ENCODE measurements around the gene PCA3.

Gene PCA3

DNA sequence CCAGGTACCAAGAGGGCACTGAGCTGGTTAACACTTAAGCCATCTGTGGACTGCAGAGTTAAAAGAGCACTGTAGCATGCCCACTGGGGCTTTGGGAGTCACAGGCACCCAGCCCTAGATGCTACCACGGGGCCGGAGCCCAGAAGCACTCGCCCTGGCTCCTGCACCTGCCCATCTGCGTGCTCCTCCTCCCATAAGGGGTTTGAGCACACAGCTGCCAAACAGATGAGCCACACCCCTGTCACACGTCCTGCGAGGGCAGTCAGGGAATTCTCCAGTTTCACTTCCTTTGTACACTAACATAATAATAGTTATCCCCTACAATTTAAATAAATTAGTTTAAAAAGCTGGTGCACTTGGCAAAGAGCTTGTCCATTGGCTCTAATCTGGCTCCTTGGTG lies 4.5 kb upstream of the PCA3 start:
- Histone ChIP-seq H2BK15ac (ENCODE audit: low read depth, poor library complexity, severe bottlenecking) (no peak overlapping the region), H3K27ac (ENCODE audit: low read length, poor library complexity, severe bottlenecking) (no peak overlapping the region), H3K14ac (ENCODE audit: low read length in 2 of 2) (no peak overlapping the region), H2BK5ac (ENCODE audit: low read depth, low read length, poor library complexity, severe bottlenecking) (no peak overlapping the region), H3K4me2 (ENCODE audit: low read length, poor library complexity, severe bottlenecking) (no peak overlapping the region), H3K79me1 (replicated peaks; ENCODE audit: low read length, poor library complexity, severe bottlenecking) (no peaks in the 10 kb centered on the region), H2AK5ac (ENCODE audit: low read length, severe bottlenecking) (no peak overlapping the region), H2BK12ac (ENCODE audit: low read length in 2 of 2) (no peak overlapping the region), H3K9ac (ENCODE audit: low read length) (no peak overlapping the region), H3K4ac (ENCODE audit: low read depth in 1 of 2, low read length in 2 of 2) (no peak overlapping the region), H3K23ac (ENCODE audit: low read length in 2 of 2) (no peak overlapping the region), H3K9me3 (ENCODE audit: control insufficient read depth, low read length) (no peaks in the 10 kb centered on the region), H4K91ac (ENCODE audit: low read length) (no peak overlapping the region), H2BK120ac (ENCODE audit: low read depth, low read length) (no peak overlapping the region), H3K36me3 (ENCODE audit: control insufficient read depth in 1 of 2, insufficient read depth in 2 of 2, low read depth in 1 of 2, low read length in 2 of 2) (peaks cover 0 to 6% of the 10 kb centered on the region in 2 experiments), H3K4me1 (ENCODE audit: control insufficient read depth, insufficient read depth, low read depth, low read length) (peaks cover 7% of the 10 kb centered on the region), H2AFZ (ENCODE audit: low read depth, low read length) (no peak overlapping the region), H3K27me3 (ENCODE audit: control insufficient read depth in 1 of 2, insufficient read depth in 1 of 2, low read length in 2 of 2) (no peaks in the 10 kb centered on the region), H3K18ac (ENCODE audit: low read depth in 1 of 2, low read length in 2 of 2) (no peak overlapping the region), H4K8ac (ENCODE audit: low read length) (no peak overlapping the region), H3K4me3 (ENCODE audit: insufficient read depth in 1 of 2, low read depth in 1 of 2, low read length in 2 of 2) (no peak overlapping the region)
- 82% methylated on average over 4 of the region's 6 CpGs for WGBS
- DNase-seq = no peak

GRCh38 chr9:76761448-76761847 lies 2.8 kb upstream of the PCA3 start:
- no peak overlapping the region for H2BK120ac ChIP-seq (ENCODE audit: low read depth, low read length)
- no peaks in the 10 kb centered on the region for H3K27me3 ChIP-seq (ENCODE audit: control insufficient read depth in 1 of 2, insufficient read depth in 1 of 2, low read length in 2 of 2)
- no peaks in the 10 kb centered on the region for H3K79me1 ChIP-seq (replicated peaks; ENCODE audit: low read length, poor library complexity, severe bottlenecking)
- no peak overlapping the region for H3K4me3 ChIP-seq (ENCODE audit: insufficient read depth in 1 of 2, low read depth in 1 of 2, low read length in 2 of 2)
- peaks cover 4% of the 10 kb centered on the region for H3K4me1 ChIP-seq (ENCODE audit: control insufficient read depth, insufficient read depth, low read depth, low read length)
- no peak overlapping the region for H2AFZ ChIP-seq (ENCODE audit: low read depth, low read length)
- no peak overlapping the region for H3K23ac ChIP-seq (ENCODE audit: low read length in 2 of 2)
- H2AK5ac ChIP-seq (ENCODE audit: low read length, severe bottlenecking) = no peak overlapping the region
- WGBS = 71% methylated on average over 1 of the region's 1 CpG
- no peak overlapping the region for H2BK12ac ChIP-seq (ENCODE audit: low read length in 2 of 2)
- peaks cover 0 to 6% of the 10 kb centered on the region in 2 experiments for H3K36me3 ChIP-seq (ENCODE audit: control insufficient read depth in 1 of 2, insufficient read depth in 2 of 2, low read depth in 1 of 2, low read length in 2 of 2)
- no peak overlapping the region for H4K91ac ChIP-seq (ENCODE audit: low read length)
- no peaks in the 10 kb centered on the region for H3K9me3 ChIP-seq (ENCODE audit: control insufficient read depth, low read length)
- no peak overlapping the region for H2BK15ac ChIP-seq (ENCODE audit: low read depth, poor library complexity, severe bottlenecking)
- no peak overlapping the region for H3K27ac ChIP-seq (ENCODE audit: low read length, poor library complexity, severe bottlenecking)
- H3K9ac ChIP-seq (ENCODE audit: low read length) = peak overlapping the region; percentile 46
- DNase-seq = peak; percentile 16
- no peak overlapping the region for H3K18ac ChIP-seq (ENCODE audit: low read depth in 1 of 2, low read length in 2 of 2)
- no peak overlapping the region for H3K4ac ChIP-seq (ENCODE audit: low read depth in 1 of 2, low read length in 2 of 2)
- H3K14ac ChIP-seq (ENCODE audit: low read length in 2 of 2) = no peak overlapping the region
- H3K4me2 ChIP-seq (ENCODE audit: low read length, poor library complexity, severe bottlenecking) = no peak overlapping the region
- H2BK5ac ChIP-seq (ENCODE audit: low read depth, low read length, poor library complexity, severe bottlenecking) = no peak overlapping the region
- no peak overlapping the region for H4K8ac ChIP-seq (ENCODE audit: low read length)

GRCh38 chr9:76766126-76766525 lies 1.9 kb downstream of the PCA3 start:
- Histone ChIP-seq H4K91ac (ENCODE audit: low read length) (no peak overlapping the region), H2BK12ac (ENCODE audit: low read length in 2 of 2) (no peak overlapping the region), H3K9me3 (ENCODE audit: control insufficient read depth, low read length) (no peaks in the 10 kb centered on the region), H3K27me3 (ENCODE audit: control insufficient read depth in 1 of 2, insufficient read depth in 1 of 2, low read length in 2 of 2) (no peaks in the 10 kb centered on the region), H3K4me1 (ENCODE audit: control insufficient read depth, insufficient read depth, low read depth, low read length) (no peaks in the 10 kb centered on the region), H2BK120ac (ENCODE audit: low read depth, low read length) (no peak overlapping the region), H3K36me3 (ENCODE audit: control insufficient read depth in 1 of 2, insufficient read depth in 2 of 2, low read depth in 1 of 2, low read length in 2 of 2) (peaks cover 0 to 6% of the 10 kb centered on the region in 2 experiments), H3K79me1 (replicated peaks; ENCODE audit: low read length, poor library complexity, severe bottlenecking) (no peaks in the 10 kb centered on the region), H2AFZ (ENCODE audit: low read depth, low read length) (no peak overlapping the region), H3K4me2 (ENCODE audit: low read length, poor library complexity, severe bottlenecking) (no peak overlapping the region), H3K14ac (ENCODE audit: low read length in 2 of 2) (no peak overlapping the region), H3K4me3 (ENCODE audit: insufficient read depth in 1 of 2, low read depth in 1 of 2, low read length in 2 of 2) (no peak overlapping the region), H3K18ac (ENCODE audit: low read depth in 1 of 2, low read length in 2 of 2) (no peak overlapping the region), H3K9ac (ENCODE audit: low read length) (no peak overlapping the region), H3K27ac (ENCODE audit: low read length, poor library complexity, severe bottlenecking) (no peak overlapping the region), H2BK15ac (ENCODE audit: low read depth, poor library complexity, severe bottlenecking) (no peak overlapping the region), H4K8ac (ENCODE audit: low read length) (no peak overlapping the region), H2BK5ac (ENCODE audit: low read depth, low read length, poor library complexity, severe bottlenecking) (no peak overlapping the region), H3K4ac (ENCODE audit: low read depth in 1 of 2, low read length in 2 of 2) (no peak overlapping the region), H2AK5ac (ENCODE audit: low read length, severe bottlenecking) (no peak overlapping the region), H3K23ac (ENCODE audit: low read length in 2 of 2) (no peak overlapping the region)
- 67% methylated on average over 2 of the region's 3 CpGs for WGBS
- no peak for DNase-seq

GRCh38 chr9:76772686-76773445 lies 8.6 kb downstream of the PCA3 start:
- no peak overlapping the region for H3K18ac ChIP-seq (ENCODE audit: low read depth in 1 of 2, low read length in 2 of 2)
- no peak for DNase-seq
- H3K4me1 ChIP-seq (ENCODE audit: control insufficient read depth, insufficient read depth, low read depth, low read length) = peaks cover 4% of the 10 kb centered on the region
- 73% methylated on average over 4 of the region's 5 CpGs for WGBS
- H3K14ac ChIP-seq (ENCODE audit: low read length in 2 of 2) = no peak overlapping the region
- no peak overlapping the region for H2BK15ac ChIP-seq (ENCODE audit: low read depth, poor library complexity, severe bottlenecking)
- H3K27ac ChIP-seq (ENCODE audit: low read length, poor library complexity, severe bottlenecking) = peak overlapping the region; percentile 77
- H3K4ac ChIP-seq (ENCODE audit: low read depth in 1 of 2, low read length in 2 of 2) = no peak overlapping the region
- H3K4me2 ChIP-seq (ENCODE audit: low read length, poor library complexity, severe bottlenecking) = no peak overlapping the region
- H3K9me3 ChIP-seq (ENCODE audit: control insufficient read depth, low read length) = no peaks in the 10 kb centered on the region
- H3K23ac ChIP-seq (ENCODE audit: low read length in 2 of 2) = no peak overlapping the region
- no peaks in the 10 kb centered on the region for H3K36me3 ChIP-seq (ENCODE audit: control insufficient read depth in 1 of 2, insufficient read depth in 2 of 2, low read depth in 1 of 2, low read length in 2 of 2)
- H3K9ac ChIP-seq (ENCODE audit: low read length) = no peak overlapping the region
- H2AK5ac ChIP-seq (ENCODE audit: low read length, severe bottlenecking) = no peak overlapping the region
- H2BK120ac ChIP-seq (ENCODE audit: low read depth, low read length) = no peak overlapping the region
- H2BK12ac ChIP-seq (ENCODE audit: low read length in 2 of 2) = no peak overlapping the region
- no peak overlapping the region for H2AFZ ChIP-seq (ENCODE audit: low read depth, low read length)
- H4K91ac ChIP-seq (ENCODE audit: low read length) = no peak overlapping the region
- no peak overlapping the region for H2BK5ac ChIP-seq (ENCODE audit: low read depth, low read length, poor library complexity, severe bottlenecking)
- no peaks in the 10 kb centered on the region for H3K79me1 ChIP-seq (replicated peaks; ENCODE audit: low read length, poor library complexity, severe bottlenecking)
- H3K4me3 ChIP-seq (ENCODE audit: insufficient read depth in 1 of 2, low read depth in 1 of 2, low read length in 2 of 2) = no peak overlapping the region
- H4K8ac ChIP-seq (ENCODE audit: low read length) = no peak overlapping the region
- no peaks in the 10 kb centered on the region for H3K27me3 ChIP-seq (ENCODE audit: control insufficient read depth in 1 of 2, insufficient read depth in 1 of 2, low read length in 2 of 2)
